ENCODE data around the gene ZNF462. TPM values are rescaled to one million over a fixed set of nuclear protein-coding genes. Genes with fewer than 3 reads are reported as not detected.

Gene ZNF462
- total RNA-seq, 4 donors from 2014 or later = 18.6 to 37.1 (median 27.3) TPM

- Histone ChIP-seq H3K4me3 (peak overlapping the region; percentile 57 to 86 (median 69)), H3K27ac (peak overlapping the region; percentile 63 to 93 (median 76)), H3K36me3 (no peaks in the 10 kb centered on the region), H3K27me3 (peaks cover 0 to 4% of the 10 kb centered on the region in 2 donors), H3K9me3 (no peaks in the 10 kb centered on the region), H3K4me1 (peaks cover 0 to 19% (median 6%) of the 10 kb centered on the region in 4 donors)
- WGBS, 2 donors = 0 to 1% methylated on average over 51 of the region's 51 CpGs
- TF ChIP-seq EP300 (IDR thresholded peaks at IDR 0.05) (peak in 1 of 2 donors; percentile 32), POLR2A (IDR thresholded peaks at IDR 0.05) (no peak)
- DNase-seq (ENCODE audit: low spot score in 2 of 2) = peak; percentile 13 to 19
Observed at GRCh38 chr9:106860721-106861639, 2.0 kb upstream of the ZNF462 start.

- DNase-seq (ENCODE audit: low spot score in 2 of 2) = no peak
- TF ChIP-seq, protein P1, sequence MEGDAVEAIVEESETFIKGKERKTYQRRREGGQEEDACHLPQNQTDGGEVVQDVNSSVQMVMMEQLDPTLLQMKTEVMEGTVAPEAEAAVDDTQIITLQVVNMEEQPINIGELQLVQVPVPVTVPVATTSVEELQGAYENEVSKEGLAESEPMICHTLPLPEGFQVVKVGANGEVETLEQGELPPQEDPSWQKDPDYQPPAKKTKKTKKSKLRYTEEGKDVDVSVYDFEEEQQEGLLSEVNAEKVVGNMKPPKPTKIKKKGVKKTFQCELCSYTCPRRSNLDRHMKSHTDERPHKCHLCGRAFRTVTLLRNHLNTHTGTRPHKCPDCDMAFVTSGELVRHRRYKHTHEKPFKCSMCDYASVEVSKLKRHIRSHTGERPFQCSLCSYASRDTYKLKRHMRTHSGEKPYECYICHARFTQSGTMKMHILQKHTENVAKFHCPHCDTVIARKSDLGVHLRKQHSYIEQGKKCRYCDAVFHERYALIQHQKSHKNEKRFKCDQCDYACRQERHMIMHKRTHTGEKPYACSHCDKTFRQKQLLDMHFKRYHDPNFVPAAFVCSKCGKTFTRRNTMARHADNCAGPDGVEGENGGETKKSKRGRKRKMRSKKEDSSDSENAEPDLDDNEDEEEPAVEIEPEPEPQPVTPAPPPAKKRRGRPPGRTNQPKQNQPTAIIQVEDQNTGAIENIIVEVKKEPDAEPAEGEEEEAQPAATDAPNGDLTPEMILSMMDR (IDR thresholded peaks at IDR 0.05) = no peak
- no peak for TF ChIP-seq EP300 (IDR thresholded peaks at IDR 0.05)
- peak overlapping the region; percentile 57 to 86 (median 69) for H3K4me3 ChIP-seq
- H3K9me3 ChIP-seq = no peaks in the 10 kb centered on the region
- peaks cover 0 to 25% (median 6%) of the 10 kb centered on the region in 4 donors for H3K4me1 ChIP-seq
- H3K36me3 ChIP-seq = no peaks in the 10 kb centered on the region
- H3K27ac ChIP-seq = peak overlapping the region; percentile 70 to 93 (median 84)
- H3K27me3 ChIP-seq = peaks cover 0 to 4% of the 10 kb centered on the region in 2 donors
- 0 to 2% methylated on average over 15 of the region's 15 CpGs for WGBS, 2 donors
Observed at GRCh38 chr9:106861640-106862109, 1.3 kb upstream of the ZNF462 start.

GRCh38 chr9:106862110-106862820, 701 bp upstream of the ZNF462 start:
- Histone ChIP-seq H3K9me3 (no peaks in the 10 kb centered on the region), H3K4me3 (peak overlapping the region; percentile 57 to 86 (median 69)), H3K4me1 (peaks cover 0 to 31% (median 8%) of the 10 kb centered on the region in 4 donors), H3K27me3 (peaks cover 0 to 4% of the 10 kb centered on the region in 2 donors), H3K27ac (peak overlapping the region; percentile 70 to 93 (median 84)), H3K36me3 (no peaks in the 10 kb centered on the region)
- TF ChIP-seq, protein P1 (IDR thresholded peaks at IDR 0.05) = no peak
- TF ChIP-seq POLR2A (IDR thresholded peaks at IDR 0.05) (no peak), EP300 (IDR thresholded peaks at IDR 0.05) (no peak)
- peak; percentile 15 to 26 for DNase-seq (ENCODE audit: low spot score in 2 of 2)
- WGBS, 2 donors = 1% methylated on average over 31 to 32 of the region's 32 CpGs

DNA sequence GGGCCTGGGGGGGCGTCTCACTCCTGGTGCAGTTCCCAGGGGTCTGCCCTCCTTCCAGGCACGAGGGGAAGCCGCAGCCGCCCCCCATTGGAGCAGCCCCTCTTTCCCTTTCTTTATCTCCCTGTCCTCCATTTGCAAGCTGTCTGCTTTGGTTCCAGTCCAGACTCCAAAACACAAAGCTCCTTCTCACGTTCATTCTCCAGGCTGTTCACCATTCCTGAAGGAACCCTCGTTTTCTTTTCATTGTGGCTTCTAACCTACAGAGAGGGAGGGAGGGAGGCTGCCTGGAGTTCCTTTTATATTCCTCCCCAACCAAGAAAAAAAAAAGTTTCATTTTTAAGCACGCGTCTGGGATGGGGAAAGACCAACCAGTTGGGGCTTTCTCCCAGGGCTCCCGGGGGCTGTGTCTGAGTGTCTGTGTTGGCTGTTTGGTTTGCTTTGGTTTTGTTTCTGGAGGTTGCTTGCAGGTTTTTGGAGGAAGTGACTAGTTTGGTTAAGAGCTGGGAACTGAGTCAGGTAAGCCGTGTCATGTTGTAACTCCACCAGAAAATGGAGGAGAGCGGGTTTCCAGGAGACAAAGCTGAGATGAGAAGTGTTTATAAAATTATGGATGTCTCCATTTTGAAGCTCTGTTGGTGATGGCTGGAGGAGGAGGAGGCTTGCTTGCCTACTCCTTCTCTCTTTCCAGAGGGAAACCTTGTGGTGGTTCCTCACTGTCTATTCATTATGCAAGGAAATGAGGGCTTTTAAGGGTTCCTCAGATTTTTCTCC, 1.6 kb downstream of the ZNF462 start:
- Histone ChIP-seq H3K27me3 (peaks cover 0 to 4% of the 10 kb centered on the region in 2 donors), H3K36me3 (no peaks in the 10 kb centered on the region), H3K4me3 (peak overlapping the region; percentile 57 to 86 (median 69)), H3K4me1 (peaks cover 0 to 53% (median 29%) of the 10 kb centered on the region in 4 donors), H3K27ac (peak overlapping the region; percentile 70 to 93 (median 84)), H3K9me3 (no peaks in the 10 kb centered on the region)
- DNase-seq (ENCODE audit: low spot score in 2 of 2) = peak in 1 of 2 donors; percentile 19
- TF ChIP-seq EP300 (IDR thresholded peaks at IDR 0.05) (no peak), POLR2A (IDR thresholded peaks at IDR 0.05) (no peak)
- TF ChIP-seq, protein P1 (IDR thresholded peaks at IDR 0.05) = no peak
- 9 to 10% methylated on average over 11 of the region's 11 CpGs for WGBS, 2 donors

DNA sequence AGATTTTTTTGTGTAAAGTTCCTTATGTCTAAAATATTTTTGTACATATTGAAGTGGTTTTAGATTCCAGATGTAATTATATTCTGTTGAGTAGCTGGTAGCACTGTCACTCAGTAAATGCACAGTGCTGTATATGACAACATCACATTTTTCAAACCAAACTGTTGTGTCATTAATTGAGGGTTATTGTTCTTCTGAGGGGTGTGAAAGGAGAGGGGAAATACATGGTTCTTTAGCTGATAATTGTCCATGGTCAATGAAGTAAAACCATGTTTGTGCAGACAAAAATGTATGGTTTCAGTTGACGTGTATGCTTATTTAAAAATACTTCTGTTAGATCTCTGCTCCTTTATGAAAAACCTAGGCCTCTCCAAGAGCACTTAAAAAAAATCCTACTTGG, 3.3 kb downstream of the ZNF462 start:
- peak overlapping the region in 2 of 4 donors; percentile 89 to 93 for H3K27ac ChIP-seq
- DNase-seq (ENCODE audit: low spot score in 2 of 2) = no peak
- TF ChIP-seq POLR2A (IDR thresholded peaks at IDR 0.05) (no peak), EP300 (IDR thresholded peaks at IDR 0.05) (no peak)
- no peaks in the 10 kb centered on the region for H3K9me3 ChIP-seq
- H3K4me1 ChIP-seq = peaks cover 7 to 66% (median 42%) of the 10 kb centered on the region in 4 donors
- peaks cover 0 to 4% of the 10 kb centered on the region in 2 donors for H3K27me3 ChIP-seq
- H3K4me3 ChIP-seq = no peak overlapping the region
- H3K36me3 ChIP-seq = no peaks in the 10 kb centered on the region
- WGBS, 2 donors = 67 to 73% methylated on average over 1 of the region's 1 CpG

All from tibial nerve (tissue), 4 donors.